B cell (primary cell): Measurements from ENCODE around the gene BUB1B.

Source experiments
- CTCF ChIP-seq: fragments of 200-600 bp; IDR thresholded peaks from one replicate; pipeline ENCODE4 v1.8.0; 2022; ENCODE audit warnings: antibody characterized with exemption, mild to moderate bottlenecking
- EZH2 ChIP-seq: IDR thresholded peaks from 2 replicates; pipeline ENCODE4 v1.6.1; 2012; ENCODE audit warnings: borderline replicate concordance, low read depth, mild to moderate bottlenecking, moderate library complexity, low read length; ENCODE audit not compliant: insufficient read depth, poor library complexity, severe bottlenecking

- TF ChIP-seq CTCF: no peak
- TF ChIP-seq EZH2: no peak
Measured at GRCh38 chr15:40121911-40122638, 38.8 kb upstream of the BUB1B start.
